Measurements from ENCODE around the gene GNG7. TPM values are rescaled to one million over a fixed set of nuclear protein-coding genes. Genes with fewer than 3 reads are reported as not detected.

Gene GNG7
- total and polyA plus RNA-seq, 5 donors = 25.4 to 58.2 (median 42.9) TPM

DNA sequence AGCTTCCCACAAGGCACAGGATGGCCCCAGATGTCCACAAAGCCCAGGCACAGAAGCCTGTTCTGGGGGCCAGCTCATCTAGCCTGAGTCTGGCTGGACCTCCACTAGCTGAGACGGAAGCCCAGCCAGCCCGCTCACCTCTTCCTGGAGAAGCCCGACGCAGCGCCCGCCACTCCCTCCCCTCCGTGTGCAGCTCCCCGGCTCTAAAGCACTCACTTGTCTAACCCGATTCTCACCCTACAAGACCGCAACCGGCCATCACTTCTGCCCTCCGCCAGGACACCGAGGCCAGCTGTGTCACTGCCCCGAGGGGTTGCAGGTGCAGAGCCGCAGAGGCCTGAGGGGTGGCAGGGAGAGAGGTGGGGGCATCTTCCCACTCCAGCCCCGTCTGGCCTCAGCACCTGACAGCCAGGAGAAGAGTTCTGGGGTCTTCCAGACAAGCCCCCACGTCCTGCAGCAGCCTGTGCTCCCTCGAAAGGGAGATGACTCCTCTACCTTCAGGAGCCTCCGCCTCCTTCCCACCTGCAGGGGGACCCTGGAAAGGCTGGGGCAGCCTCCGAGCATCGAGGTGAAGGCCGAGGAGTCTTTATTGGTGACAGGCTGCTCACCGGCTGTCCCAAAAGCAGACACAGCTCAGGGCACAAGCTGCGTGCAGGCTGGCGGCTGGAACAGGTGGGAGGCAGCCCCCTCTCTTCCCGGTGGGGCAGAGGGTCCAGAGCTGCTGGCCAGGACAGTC is 24.6 kb upstream of the GNG7 start:
- intact Hi-C loops (cut with DNase I) = no loop called here
- Histone ChIP-seq H3K27ac (ENCODE audit: low read length) (no peak overlapping the region), H3K27me3 (ENCODE audit: control insufficient read depth, insufficient read depth) (no peaks in the 10 kb centered on the region), H3K4me1 (ENCODE audit: control insufficient read depth, insufficient read depth, low read length) (peaks cover 5% of the 10 kb centered on the region), H3K9me3 (ENCODE audit: control insufficient read depth, low read length) (no peaks in the 10 kb centered on the region), H3K4me3 (ENCODE audit: low read length) (no peak overlapping the region)
- 17% methylated on average over 26 of the region's 26 CpGs for WGBS
- ATAC-seq (no peak), DNase-seq (peak in 1 of 3 donors; percentile 36)

DNA sequence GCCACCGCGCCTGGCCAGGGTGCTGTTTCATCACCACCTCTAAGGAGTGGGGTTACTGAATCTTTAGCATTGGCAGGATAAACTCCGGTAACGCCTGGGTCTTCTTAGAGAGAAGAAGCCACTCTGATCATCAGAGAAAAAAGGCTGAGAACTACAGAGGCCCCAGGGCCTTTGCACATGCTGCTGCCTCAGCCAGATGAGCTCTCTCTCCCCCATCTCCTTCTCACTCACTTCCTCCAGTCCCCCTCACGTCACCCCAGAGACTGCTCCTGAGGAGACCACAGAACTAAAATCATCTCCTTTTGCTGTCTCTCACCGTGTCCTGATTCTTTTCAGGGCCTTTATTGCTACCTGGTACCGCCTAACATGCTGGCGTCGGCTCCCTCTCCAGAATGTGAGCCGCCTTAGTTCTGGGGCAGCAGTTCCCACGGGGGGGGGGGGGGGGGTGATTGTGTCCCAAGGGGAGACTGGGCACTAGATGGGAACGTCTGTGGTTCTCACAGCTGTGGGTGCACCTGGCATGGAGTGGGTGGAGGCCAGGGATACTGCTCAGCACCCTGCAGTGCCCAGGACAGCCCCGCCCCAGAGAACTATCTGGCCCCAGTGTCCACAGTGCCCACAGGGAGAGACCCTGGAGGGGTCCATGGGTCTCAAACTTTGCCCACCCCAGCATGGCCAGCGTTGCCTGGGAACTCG is 23.8 kb upstream of the GNG7 start:
- DNase-seq (peak in 1 of 3 donors; percentile 38), ATAC-seq (no peak)
- Histone ChIP-seq H3K27me3 (ENCODE audit: control insufficient read depth, insufficient read depth) (no peaks in the 10 kb centered on the region), H3K9me3 (ENCODE audit: control insufficient read depth, low read length) (no peaks in the 10 kb centered on the region), H3K27ac (ENCODE audit: low read length) (no peak overlapping the region), H3K4me3 (ENCODE audit: low read length) (no peak overlapping the region), H3K4me1 (ENCODE audit: control insufficient read depth, insufficient read depth, low read length) (peaks cover 5% of the 10 kb centered on the region)
- 73% methylated on average over 15 of the region's 15 CpGs for whole genome bisulfite sequencing
- intact Hi-C loops (cut with DNase I) = no loop called here

DNA sequence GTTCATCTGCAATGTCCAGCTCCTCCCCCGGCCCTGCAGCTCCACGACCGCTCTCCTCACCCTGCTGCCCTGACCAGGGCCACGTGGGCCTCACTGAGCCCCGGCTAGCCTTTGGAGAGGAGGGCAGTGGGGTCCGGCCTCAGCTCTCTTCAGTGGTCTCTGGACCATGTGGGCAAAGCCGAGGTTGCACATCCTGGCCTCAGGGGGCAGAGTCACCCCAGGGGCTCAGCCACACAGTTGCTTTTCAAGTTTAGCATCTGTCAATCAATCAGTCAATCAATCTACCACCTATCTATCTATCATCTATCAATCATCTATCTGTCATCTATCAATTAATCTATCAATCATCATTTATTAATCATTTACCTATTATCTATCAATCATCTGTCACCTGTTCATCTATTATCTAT is 21.7 kb upstream of the GNG7 start:
- Histone ChIP-seq H3K4me3 (ENCODE audit: low read length) (no peak overlapping the region), H3K4me1 (ENCODE audit: control insufficient read depth, insufficient read depth, low read length) (peaks cover 5% of the 10 kb centered on the region), H3K9me3 (ENCODE audit: control insufficient read depth, low read length) (no peaks in the 10 kb centered on the region), H3K27ac (ENCODE audit: low read length) (peak overlapping the region; percentile 71), H3K27me3 (ENCODE audit: control insufficient read depth, insufficient read depth) (no peaks in the 10 kb centered on the region)
- intact Hi-C loops (cut with DNase I) = no loop called here
- ATAC-seq (no peak), DNase-seq (no peak)
- WGBS = 51% methylated on average over 7 of the region's 7 CpGs

DNA sequence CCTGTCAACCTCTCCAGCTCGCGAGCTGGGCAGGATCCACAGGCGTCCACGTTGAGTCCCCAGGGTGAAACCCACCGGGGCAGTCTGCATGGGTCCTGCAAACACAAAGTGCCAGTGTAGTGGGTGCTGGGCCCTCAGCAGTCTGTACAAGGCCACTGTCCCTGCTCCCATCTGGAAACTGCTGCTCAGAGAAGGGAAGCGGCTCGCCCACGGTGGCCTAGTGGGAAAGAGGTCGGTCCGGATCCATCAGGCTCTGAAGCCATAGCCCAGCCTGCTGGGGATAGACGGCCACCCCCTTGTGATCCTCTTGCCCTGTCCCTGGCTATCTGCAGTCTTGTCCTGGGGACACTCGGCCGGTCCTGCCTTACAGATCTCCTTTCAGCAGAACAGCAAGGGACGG is 21.3 kb upstream of the GNG7 start:
- DNase-seq (no peak), ATAC-seq (no peak)
- H3K27ac ChIP-seq (ENCODE audit: low read length) = peak overlapping the region; percentile 71
- no peaks in the 10 kb centered on the region for H3K9me3 ChIP-seq (ENCODE audit: control insufficient read depth, low read length)
- intact Hi-C loops (cut with DNase I) = no loop called here
- H3K27me3 ChIP-seq (ENCODE audit: control insufficient read depth, insufficient read depth) = no peaks in the 10 kb centered on the region
- peaks cover 5% of the 10 kb centered on the region for H3K4me1 ChIP-seq (ENCODE audit: control insufficient read depth, insufficient read depth, low read length)
- WGBS = 64% methylated on average over 14 of the region's 14 CpGs
- no peak overlapping the region for H3K4me3 ChIP-seq (ENCODE audit: low read length)

DNA sequence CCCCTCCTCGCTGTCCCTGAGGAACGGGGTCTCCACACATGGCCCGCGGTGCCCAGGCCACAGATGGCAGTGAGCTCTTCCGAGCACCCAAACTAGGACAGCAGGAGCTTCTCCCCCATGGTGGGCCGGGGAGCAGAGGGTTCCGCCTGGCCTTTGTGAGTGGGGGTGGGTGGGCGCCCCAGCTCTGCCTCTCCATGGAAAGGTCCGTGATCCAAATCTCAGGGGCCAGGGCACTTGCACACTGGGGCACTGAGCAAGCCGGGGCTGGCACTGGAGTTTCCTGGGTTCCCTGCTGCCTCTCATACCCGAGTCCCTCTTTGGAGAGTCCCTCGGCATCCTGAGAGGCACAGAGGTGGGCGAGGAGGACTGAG is 20.8 kb upstream of the GNG7 start:
- DNase-seq (no peak), ATAC-seq (no peak)
- H3K9me3 ChIP-seq (ENCODE audit: control insufficient read depth, low read length) = no peaks in the 10 kb centered on the region
- H3K27ac ChIP-seq (ENCODE audit: low read length) = peak overlapping the region; percentile 71
- H3K27me3 ChIP-seq (ENCODE audit: control insufficient read depth, insufficient read depth) = no peaks in the 10 kb centered on the region
- peaks cover 5% of the 10 kb centered on the region for H3K4me1 ChIP-seq (ENCODE audit: control insufficient read depth, insufficient read depth, low read length)
- 50% methylated on average over 13 of the region's 13 CpGs for WGBS
- intact Hi-C loops (cut with DNase I) = no loop called here
- H3K4me3 ChIP-seq (ENCODE audit: low read length) = no peak overlapping the region

DNA sequence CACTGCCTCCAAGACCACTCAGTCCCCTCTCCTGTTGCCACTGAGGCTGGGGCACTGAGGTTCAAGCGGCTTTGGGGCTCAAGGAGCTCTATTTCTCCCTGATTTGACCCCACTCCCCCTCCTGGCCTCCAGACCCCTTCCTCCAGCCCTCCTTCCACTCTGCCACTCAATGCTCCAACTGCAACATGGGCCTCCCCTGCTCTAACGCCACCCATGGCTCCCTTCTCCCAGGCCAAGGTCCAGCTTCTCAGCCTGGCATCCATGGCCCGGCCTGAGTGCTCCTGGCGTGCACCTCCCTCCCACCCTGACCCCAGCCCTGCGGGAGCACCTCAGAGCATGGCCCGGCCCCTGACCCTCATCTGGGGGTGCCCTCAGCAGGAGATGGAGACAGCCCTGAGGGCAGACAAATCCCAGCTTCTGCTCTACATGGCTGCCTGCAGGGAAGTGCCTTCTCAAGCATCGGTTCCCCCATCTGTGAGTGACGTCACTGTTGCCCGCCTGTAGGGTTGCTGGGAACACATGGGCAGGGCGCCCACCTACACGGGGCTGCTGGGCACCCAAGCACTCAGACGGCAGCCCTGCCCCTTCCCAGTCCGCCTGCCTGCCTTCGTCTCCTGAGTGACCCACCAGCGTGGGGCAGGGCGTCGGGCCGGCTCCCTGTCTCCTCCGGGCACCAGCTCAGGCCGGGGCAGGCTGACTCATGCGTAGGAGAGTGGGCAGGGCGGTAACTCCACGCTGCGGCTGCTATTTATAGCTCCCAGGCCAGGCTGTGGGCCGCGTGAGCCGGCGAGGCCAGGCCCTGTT is 20.2 kb upstream of the GNG7 start:
- Histone ChIP-seq H3K27ac (ENCODE audit: low read length) (peak overlapping the region; percentile 56), H3K4me1 (ENCODE audit: control insufficient read depth, insufficient read depth, low read length) (peaks cover 5% of the 10 kb centered on the region), H3K4me3 (ENCODE audit: low read length) (no peak overlapping the region), H3K27me3 (ENCODE audit: control insufficient read depth, insufficient read depth) (no peaks in the 10 kb centered on the region), H3K9me3 (ENCODE audit: control insufficient read depth, low read length) (no peaks in the 10 kb centered on the region)
- 35% methylated on average over 28 of the region's 28 CpGs for whole genome bisulfite sequencing
- intact Hi-C loops (cut with DNase I) = no loop called here
- ATAC-seq (peak; percentile 83), DNase-seq (peak; percentile 84 to 89 (median 89))

DNA sequence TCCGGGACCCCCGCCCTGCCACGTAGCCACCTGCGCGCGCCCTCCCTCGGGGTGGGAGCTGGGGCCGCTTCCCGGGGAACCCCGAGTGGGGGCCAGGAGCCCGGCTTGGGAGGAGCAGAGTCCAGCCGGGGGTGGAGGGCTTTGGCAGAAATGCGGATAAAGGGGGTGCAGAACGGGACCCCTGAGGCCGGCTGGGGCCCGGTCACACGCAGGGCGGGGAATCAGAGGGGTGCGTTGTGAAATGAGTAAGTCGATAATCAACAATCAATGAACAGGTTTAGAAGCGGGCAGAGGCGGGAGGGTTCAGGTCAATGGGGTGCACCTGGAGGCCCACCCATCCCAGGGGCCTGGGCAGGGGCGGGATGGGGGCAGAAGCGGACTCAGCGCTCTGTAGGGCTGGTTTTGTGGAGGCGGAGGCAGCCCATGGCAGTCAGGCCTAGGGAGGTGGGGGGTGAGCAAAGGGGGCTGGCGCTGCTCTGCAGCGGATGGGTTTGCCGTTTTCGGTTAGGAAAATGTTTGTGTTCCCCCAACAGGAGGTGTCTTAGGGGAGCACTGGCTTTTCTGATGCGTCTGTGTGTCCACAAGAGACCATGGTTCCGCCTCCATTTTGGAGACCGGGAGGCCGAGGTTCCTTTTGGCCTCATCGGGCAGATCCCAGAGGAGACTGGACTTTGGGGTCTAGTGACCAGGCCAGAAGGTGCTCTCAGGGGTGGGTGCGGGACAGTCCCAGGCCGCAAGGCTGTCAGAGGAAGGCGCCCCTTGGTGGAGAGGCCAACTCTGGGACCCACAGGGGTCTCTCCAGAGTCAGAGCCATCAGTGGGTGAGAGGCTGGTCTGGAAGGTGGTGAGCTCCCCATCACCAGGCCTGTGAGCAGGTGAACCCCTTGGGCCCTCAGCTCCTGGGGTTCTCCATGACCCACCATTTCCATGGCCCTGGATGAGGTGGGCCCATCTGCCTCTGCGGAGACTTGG is 19.4 kb upstream of the GNG7 start:
- H3K4me1 ChIP-seq (ENCODE audit: control insufficient read depth, insufficient read depth, low read length) = peaks cover 5% of the 10 kb centered on the region
- no peaks in the 10 kb centered on the region for H3K27me3 ChIP-seq (ENCODE audit: control insufficient read depth, insufficient read depth)
- no peaks in the 10 kb centered on the region for H3K9me3 ChIP-seq (ENCODE audit: control insufficient read depth, low read length)
- intact Hi-C loops (cut with DNase I) = no loop called here
- H3K4me3 ChIP-seq (ENCODE audit: low read length) = peak overlapping the region; percentile 76
- DNase-seq (no peak), ATAC-seq (no peak)
- H3K27ac ChIP-seq (ENCODE audit: low read length) = peak overlapping the region; percentile 84
- WGBS = 27% methylated on average over 39 of the region's 39 CpGs

DNA sequence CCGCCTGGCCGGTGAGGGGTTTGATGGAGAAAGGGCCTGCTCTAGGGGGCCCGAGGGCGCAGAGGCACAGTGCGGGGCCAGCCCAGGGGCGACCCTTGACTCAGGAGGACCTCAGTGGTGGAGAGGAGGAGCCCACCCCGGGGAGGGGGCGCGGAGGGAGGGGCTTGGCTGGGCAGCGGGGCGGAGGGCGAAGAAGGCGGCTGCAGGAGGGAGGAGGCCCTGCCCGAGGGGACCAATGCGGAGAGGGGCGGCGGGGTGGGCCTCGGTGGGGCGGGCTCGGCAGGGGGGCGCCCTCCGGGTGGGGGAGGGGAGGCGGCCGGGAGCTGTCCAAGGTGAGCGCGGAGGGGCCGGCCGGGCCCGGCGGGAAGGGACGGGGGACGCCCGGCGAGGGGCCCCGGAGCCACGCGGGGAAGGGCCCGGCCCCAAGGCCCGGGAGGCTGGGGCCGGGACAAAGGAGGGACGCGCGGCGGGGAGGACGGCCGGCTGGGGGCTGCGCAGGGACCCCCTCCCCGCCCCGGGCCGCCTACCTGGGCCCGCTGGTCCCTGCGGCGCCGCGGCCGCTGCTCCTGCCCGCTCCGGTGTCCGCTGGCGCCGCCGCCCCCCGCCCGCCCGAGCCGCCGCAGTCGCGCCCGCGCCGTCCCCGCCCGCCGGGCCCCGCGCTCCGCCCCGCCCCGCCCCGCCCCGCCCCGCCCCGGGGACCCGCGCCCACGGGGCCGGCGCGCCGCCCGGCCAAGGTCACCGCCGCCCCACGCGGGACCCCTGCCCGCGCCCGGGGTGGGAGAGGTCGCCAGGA is 18.5 kb upstream of the GNG7 start, which contains the start of gene DIRAS1:
TSS of gene DIRAS1 (minus strand) at position 596 of the 793 bp plus-strand sequence. CDS start 3,566 bp downstream, outside the sequence.
- H3K9me3 ChIP-seq (ENCODE audit: control insufficient read depth, low read length) = no peaks in the 10 kb centered on the region
- DNase-seq (peak in 1 of 3 donors; percentile 78), ATAC-seq (peak; percentile 5 to 13)
- intact Hi-C loops (cut with DNase I) = no loop called here
- peak within 1 kb of the TSS; percentile 84 for H3K27ac ChIP-seq (ENCODE audit: low read length)
- H3K4me1 ChIP-seq (ENCODE audit: control insufficient read depth, insufficient read depth, low read length) = peaks cover 5% of the 10 kb centered on the region
- WGBS = under 1% methylated on average over 89 of the region's 100 CpGs
- no peaks in the 10 kb centered on the region for H3K27me3 ChIP-seq (ENCODE audit: control insufficient read depth, insufficient read depth)
- peak within 1 kb of the TSS; percentile 76 for H3K4me3 ChIP-seq (ENCODE audit: low read length)

DNA sequence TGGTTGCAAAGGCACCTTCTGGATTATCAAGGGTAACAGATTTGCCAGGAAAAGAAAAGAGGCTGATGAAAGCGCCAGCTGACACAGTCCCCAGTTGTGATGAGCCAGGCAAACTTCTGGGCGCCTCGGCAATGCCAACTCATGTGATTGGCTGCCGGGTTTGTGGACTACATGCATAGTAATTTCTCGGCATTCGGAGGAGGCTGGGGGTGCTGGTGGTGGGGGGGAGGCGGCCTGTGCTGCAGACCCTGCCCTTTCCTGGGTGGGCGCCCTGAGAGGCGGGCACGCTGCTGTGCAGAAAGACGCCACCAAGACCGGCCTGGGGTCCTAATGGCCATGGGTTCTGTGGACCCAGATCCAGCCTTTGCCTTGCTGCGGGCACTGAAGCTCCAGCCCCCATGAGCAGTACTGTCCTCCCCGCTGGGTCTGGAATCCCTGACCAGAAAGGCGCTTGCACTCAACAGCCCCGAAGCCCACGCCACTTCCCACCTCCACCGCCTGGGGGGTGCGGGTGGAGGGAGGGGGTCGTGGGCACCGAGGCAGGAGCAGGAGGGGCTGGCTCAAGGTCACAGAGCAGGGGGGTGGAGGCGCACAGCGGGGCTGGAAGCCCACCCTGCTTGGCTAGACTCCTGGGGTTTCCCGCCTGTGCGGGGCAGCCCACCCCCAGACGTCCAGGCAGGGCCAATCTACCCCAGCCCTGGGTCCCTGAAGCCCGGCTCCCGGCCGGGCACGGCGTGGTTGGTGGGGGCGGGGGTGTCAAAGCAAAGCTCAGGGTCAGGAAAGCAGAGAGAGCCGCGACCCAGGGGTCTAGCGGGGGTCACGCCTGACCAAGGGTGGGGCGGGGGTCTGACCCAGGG is 17.7 kb upstream of the GNG7 start:
- H3K27ac ChIP-seq (ENCODE audit: low read length) = peak overlapping the region; percentile 14
- H3K4me1 ChIP-seq (ENCODE audit: control insufficient read depth, insufficient read depth, low read length) = peaks cover 5% of the 10 kb centered on the region
- DNase-seq (peak; percentile 62 to 77 (median 72)), ATAC-seq (peak; percentile 46 to 49)
- peaks cover 2% of the 10 kb centered on the region for H3K9me3 ChIP-seq (ENCODE audit: control insufficient read depth, low read length)
- 2% methylated on average over 37 of the region's 37 CpGs for WGBS
- intact Hi-C loops (cut with DNase I) = no loop called here
- no peaks in the 10 kb centered on the region for H3K27me3 ChIP-seq (ENCODE audit: control insufficient read depth, insufficient read depth)
- H3K4me3 ChIP-seq (ENCODE audit: low read length) = peak overlapping the region; percentile 76
